Colonic mucosa (tissue), 4 donors: ENCODE results near the gene SLC39A12. TPM values are rescaled to one million over a fixed set of nuclear protein-coding genes. Genes with fewer than 3 reads are reported as not detected.

Experiments used
- DNase-seq: peaks from one replicate; pipeline ENCODE4 v3.0.0-alpha.2; 2020
- H3K27ac ChIP-seq: fragments of 200-600 bp; one replicate; pipeline ENCODE4 v1.8.0; 2021
- H3K27me3 ChIP-seq: fragments of 200-600 bp; one replicate; pipeline ENCODE4 v1.8.0; 2021
- H3K36me3 ChIP-seq: fragments of 200-600 bp; one replicate; pipeline ENCODE4 v1.8.0; 2021
- H3K4me1 ChIP-seq: fragments of 200-600 bp; one replicate; pipeline ENCODE4 v1.8.0; 2021; ENCODE audit warnings: mild to moderate bottlenecking
- H3K4me3 ChIP-seq: fragments of 200-600 bp; one replicate; pipeline ENCODE4 v1.8.0; 2021
- H3K9ac ChIP-seq, 2 donors: one replicate each; pipeline ENCODE4 v1.7.0; 2013; ENCODE audit warnings: control low read depth in 2 of 2, low read depth in 2 of 2, low read length in 2 of 2
- H3K9me3 ChIP-seq: fragments of 200-600 bp; one replicate; pipeline ENCODE4 v1.8.0; 2021
- intact Hi-C: fragments of 100-400 bp; cut with DNase I; formaldehyde crosslinking; loops from one replicate; pipeline ENCODE4 v1.14.1; 2022
- total RNA-seq, 2 donors: library from RNA; stranded (reverse); fragmentation: NEBNext Ultra II Directional in 1 of 2; extraction: Animal tissue kit (Norgen Biotek cat#: 25700) in 1 of 2; gene quantifications; one replicate each; pipeline ENCODE4 v1.2.1, GENCODE V29; 2021
- TF ChIP-seq, protein P1 (sequence below): fragments of 200-600 bp; IDR thresholded peaks from one replicate; pipeline ENCODE4 v1.8.0; 2022; ENCODE audit warnings: antibody characterized with exemption, mild to moderate bottlenecking
- donor health status: healthy.
- donor health status: DM: no; HTN: no; CAD: no.
- donor health status: DM: no; HTN: no; CAD: no.

Gene SLC39A12
- under 1 TPM; 0.13 to 0.15 TPM for total RNA-seq

DNA sequence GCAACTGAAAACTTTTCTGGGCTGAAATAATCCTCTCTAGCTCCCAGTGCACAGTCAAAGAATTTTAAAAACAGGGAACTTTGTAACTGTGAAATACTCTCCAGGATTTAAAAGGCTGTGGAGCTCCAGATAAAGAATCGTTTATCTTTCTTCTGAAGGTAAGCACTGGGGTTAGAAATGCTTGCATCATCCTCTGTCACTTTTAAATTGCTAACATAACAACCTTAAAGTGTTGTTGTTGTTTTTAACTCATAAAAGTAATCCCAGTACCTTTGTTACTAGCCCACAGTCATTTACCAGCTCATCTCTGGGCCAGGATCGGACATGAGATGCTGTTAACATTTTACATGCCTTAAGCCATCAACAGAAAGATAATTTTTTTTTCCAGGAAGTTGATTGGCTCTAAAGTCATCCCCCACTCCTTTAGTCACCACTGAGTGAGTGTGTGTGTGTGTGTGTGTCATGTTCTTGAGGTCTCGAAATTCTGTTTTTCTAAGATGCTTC, at the start of gene SLC39A12:
TSS of gene SLC39A12 (plus strand) at position 51 of the 504 bp plus-strand sequence. CDS start 1,359 bp downstream, outside the sequence.
- H3K9ac ChIP-seq, result no peak within 1 kb of the TSS
- H3K4me1 ChIP-seq, result no peaks in the 10 kb centered on the region
- H3K27ac ChIP-seq, result no peak within 1 kb of the TSS
- no peaks in the 10 kb centered on the region for H3K36me3 ChIP-seq
- no peaks in the 10 kb centered on the region for H3K27me3 ChIP-seq
- TF ChIP-seq, protein P1, sequence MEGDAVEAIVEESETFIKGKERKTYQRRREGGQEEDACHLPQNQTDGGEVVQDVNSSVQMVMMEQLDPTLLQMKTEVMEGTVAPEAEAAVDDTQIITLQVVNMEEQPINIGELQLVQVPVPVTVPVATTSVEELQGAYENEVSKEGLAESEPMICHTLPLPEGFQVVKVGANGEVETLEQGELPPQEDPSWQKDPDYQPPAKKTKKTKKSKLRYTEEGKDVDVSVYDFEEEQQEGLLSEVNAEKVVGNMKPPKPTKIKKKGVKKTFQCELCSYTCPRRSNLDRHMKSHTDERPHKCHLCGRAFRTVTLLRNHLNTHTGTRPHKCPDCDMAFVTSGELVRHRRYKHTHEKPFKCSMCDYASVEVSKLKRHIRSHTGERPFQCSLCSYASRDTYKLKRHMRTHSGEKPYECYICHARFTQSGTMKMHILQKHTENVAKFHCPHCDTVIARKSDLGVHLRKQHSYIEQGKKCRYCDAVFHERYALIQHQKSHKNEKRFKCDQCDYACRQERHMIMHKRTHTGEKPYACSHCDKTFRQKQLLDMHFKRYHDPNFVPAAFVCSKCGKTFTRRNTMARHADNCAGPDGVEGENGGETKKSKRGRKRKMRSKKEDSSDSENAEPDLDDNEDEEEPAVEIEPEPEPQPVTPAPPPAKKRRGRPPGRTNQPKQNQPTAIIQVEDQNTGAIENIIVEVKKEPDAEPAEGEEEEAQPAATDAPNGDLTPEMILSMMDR, result no peak
- no peak within 1 kb of the TSS for H3K4me3 ChIP-seq
- no peaks in the 10 kb centered on the region for H3K9me3 ChIP-seq
- DNase-seq, result no peak
- intact Hi-C loops, result no loop called here

DNA sequence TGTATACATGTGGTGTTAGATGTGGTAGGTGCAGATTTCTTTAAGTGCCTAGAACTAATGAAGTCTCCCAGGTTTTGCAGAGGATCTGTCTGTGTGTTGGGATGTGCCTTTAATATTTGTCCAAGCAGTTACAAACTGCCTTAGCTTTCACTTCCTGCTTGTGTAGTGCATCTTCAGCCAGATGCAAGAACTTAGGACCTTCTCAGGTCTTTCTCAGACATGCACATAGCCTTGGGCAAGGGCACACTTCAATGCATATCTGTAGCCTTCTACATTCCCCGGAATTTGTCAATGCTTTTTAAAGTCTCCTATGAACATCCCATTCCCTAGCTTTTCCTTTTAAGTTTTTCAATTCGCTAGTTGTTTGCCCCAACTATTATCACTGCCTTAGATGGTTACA, 47.2 kb upstream of the SLC39A12 start:
- no peaks in the 10 kb centered on the region for H3K4me1 ChIP-seq
- no peak for DNase-seq
- TF ChIP-seq, protein P1, result no peak
- H3K36me3 ChIP-seq, result no peaks in the 10 kb centered on the region
- no peaks in the 10 kb centered on the region for H3K9me3 ChIP-seq
- H3K4me3 ChIP-seq, result no peak overlapping the region
- no peak overlapping the region for H3K9ac ChIP-seq
- intact Hi-C loops, result no loop called here
- no peak overlapping the region for H3K27ac ChIP-seq
- H3K27me3 ChIP-seq, result no peaks in the 10 kb centered on the region

DNA sequence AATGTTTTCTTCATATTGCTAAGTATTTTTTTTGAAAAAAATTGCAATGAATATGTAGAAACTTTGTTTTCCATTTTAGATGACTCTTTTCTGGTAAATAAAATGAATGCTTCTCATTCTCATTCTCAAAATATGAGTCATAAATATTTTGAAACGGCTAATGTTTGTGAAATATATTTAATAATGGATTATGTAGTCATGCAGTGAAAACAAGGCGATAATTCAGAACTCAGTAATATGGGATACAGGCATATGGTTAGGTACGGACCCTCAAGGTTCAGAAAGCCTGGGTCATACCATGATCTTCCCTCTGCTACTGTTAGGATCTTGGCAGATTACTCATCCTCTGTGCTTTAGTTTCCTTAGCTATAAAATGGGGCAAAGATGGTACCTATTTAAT, 46.2 kb upstream of the SLC39A12 start:
- Histone ChIP-seq H3K9me3 (no peaks in the 10 kb centered on the region), H3K27ac (no peak overlapping the region), H3K4me1 (no peaks in the 10 kb centered on the region), H3K36me3 (no peaks in the 10 kb centered on the region), H3K4me3 (no peak overlapping the region), H3K27me3 (no peaks in the 10 kb centered on the region), H3K9ac (no peak overlapping the region)
- no peak for DNase-seq
- TF ChIP-seq, protein P1, result no peak
- intact Hi-C loops, result loop anchor here (5.0 kb wide), 1 partner anchor 312 kb away; no protein-coding TSS in a partner anchor

DNA sequence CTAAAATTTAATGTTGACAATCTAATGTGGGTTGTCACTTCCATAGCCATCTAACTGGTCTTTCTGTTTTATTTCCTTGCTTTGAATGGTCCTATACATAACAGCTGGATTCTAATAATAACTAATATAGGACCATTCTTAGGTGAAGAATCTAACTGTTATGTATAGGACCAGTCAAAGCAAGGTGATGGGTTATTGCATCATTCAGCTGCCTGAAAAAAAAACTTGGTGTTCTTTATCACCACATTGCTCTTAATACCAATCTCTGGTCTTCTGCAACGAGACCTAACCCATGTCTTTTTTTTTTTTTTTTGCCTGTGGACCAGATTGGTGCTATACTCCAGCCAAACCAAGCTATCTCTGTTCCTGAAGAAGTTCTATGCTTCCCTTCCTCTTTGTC, 45.7 kb upstream of the SLC39A12 start:
- no peaks in the 10 kb centered on the region for H3K4me1 ChIP-seq
- no peaks in the 10 kb centered on the region for H3K36me3 ChIP-seq
- H3K9ac ChIP-seq, result no peak overlapping the region
- TF ChIP-seq, protein P1, result no peak
- intact Hi-C loops, result loop anchor here (5.0 kb wide), 1 partner anchor 311 kb away; no protein-coding TSS in a partner anchor
- no peak overlapping the region for H3K4me3 ChIP-seq
- DNase-seq, result no peak
- H3K27ac ChIP-seq, result no peak overlapping the region
- H3K27me3 ChIP-seq, result no peaks in the 10 kb centered on the region
- H3K9me3 ChIP-seq, result no peaks in the 10 kb centered on the region

DNA sequence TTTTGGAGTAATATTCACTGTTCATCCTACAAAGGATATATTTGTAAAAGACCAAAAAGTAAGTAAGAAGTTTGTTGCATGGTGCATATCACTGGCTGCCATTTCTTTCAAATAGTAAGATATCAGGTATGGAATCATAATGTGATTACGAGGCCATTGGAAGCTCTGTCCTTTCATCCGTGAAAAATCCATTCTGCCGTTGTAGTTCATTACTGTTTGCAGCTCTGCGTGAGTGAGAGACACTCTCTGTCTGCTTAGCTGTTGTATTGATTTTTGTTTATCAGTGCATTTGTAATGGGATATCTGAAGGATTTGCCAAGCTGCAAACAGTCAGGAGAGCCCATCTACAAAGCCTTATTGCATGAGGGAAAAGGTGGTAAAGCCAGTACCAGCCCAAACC, 44.1 kb upstream of the SLC39A12 start:
- intact Hi-C loops, result loop anchor here (5.0 kb wide), 1 partner anchor 310 kb away; no protein-coding TSS in a partner anchor
- H3K9ac ChIP-seq, result no peak overlapping the region
- no peak for DNase-seq
- no peaks in the 10 kb centered on the region for H3K36me3 ChIP-seq
- TF ChIP-seq, protein P1, result no peak
- H3K4me3 ChIP-seq, result no peak overlapping the region
- no peaks in the 10 kb centered on the region for H3K9me3 ChIP-seq
- no peaks in the 10 kb centered on the region for H3K4me1 ChIP-seq
- H3K27ac ChIP-seq, result no peak overlapping the region
- no peaks in the 10 kb centered on the region for H3K27me3 ChIP-seq
